Measurements from ENCODE around the gene ANK3.
A peak's percentile ranks its signal among the peaks of the same experiment; 100 is the strongest.

Gene ANK3

DNA sequence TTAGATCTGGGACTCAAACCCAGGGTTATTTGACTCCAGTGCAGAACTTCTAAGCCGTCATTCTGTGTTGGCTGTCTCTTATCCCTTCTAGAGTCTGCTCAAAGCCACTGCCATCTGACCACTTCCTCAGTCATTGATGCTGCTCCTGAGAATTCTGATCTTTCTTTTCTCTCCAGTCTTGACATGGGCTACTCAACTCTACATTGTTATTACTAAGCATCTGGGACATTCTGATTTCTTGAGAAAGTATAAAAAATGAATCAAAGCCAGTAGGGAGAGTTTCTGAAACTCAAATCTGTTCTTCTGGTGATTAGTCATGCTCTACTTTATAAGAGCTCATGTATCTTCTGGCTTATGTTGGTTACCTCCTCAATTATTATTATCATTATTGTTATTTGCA is 48.7 kb downstream of the ANK3 start:
- H3K4me3 ChIP-seq (ENCODE audit: low read length): no peak overlapping the region
- TF ChIP-seq, protein P1, sequence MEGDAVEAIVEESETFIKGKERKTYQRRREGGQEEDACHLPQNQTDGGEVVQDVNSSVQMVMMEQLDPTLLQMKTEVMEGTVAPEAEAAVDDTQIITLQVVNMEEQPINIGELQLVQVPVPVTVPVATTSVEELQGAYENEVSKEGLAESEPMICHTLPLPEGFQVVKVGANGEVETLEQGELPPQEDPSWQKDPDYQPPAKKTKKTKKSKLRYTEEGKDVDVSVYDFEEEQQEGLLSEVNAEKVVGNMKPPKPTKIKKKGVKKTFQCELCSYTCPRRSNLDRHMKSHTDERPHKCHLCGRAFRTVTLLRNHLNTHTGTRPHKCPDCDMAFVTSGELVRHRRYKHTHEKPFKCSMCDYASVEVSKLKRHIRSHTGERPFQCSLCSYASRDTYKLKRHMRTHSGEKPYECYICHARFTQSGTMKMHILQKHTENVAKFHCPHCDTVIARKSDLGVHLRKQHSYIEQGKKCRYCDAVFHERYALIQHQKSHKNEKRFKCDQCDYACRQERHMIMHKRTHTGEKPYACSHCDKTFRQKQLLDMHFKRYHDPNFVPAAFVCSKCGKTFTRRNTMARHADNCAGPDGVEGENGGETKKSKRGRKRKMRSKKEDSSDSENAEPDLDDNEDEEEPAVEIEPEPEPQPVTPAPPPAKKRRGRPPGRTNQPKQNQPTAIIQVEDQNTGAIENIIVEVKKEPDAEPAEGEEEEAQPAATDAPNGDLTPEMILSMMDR (conservative IDR thresholded peaks at IDR 0.05; ENCODE audit: low read depth, low read length): no peak
- no peak for DNase-seq (ENCODE audit: low read depth)

DNA sequence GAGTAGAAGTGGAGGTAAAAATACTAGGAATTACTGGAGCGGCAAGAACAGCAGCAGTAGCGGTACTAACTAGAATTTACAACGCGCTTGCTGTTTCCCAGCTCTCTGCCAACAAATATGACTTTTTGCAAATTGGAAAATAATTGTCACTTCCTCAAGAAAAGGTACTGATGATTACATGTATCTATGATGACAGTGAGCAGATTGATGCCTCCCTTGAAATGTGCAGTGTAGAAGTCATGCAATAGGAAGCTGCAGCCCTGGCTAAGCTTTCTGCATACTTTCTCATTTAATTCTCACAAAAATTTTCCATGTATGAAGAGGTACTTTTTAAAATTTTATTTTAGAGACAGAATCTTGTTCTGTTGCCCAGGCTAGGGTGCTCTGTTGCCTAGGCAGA is 49.9 kb downstream of the ANK3 start:
- TF ChIP-seq, protein P1 (conservative IDR thresholded peaks at IDR 0.05; ENCODE audit: low read depth, low read length): no peak
- DNase-seq (ENCODE audit: low read depth): no peak

DNA sequence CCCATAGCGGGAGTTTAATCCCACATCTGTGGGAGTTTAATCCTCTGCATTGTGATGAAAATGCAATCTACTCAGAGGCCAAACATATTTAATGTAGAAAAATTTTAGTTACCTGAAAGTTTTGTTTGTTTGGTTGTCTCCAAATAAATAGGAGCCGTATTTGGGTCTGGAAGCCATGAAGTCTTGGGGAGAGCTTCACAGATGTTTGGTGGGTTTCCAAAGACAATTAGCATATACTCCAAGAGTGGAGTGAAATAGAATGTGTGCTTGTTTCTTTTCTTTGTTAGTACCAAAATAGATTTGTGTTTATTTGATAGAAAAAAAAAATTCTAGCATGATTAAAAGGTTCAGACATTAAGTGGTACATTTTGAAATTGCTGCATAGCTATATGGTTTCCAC is 50.9 kb downstream of the ANK3 start:
- no peak overlapping the region for H3K4me3 ChIP-seq (ENCODE audit: low read length)
- no peak for DNase-seq (ENCODE audit: low read depth)
- TF ChIP-seq, protein P1 (conservative IDR thresholded peaks at IDR 0.05; ENCODE audit: low read depth, low read length): no peak

More for the DNA sequence above, 49.9 kb downstream of the ANK3 start:
- H3K4me3 ChIP-seq (ENCODE audit: low read length): no peak overlapping the region

DNA sequence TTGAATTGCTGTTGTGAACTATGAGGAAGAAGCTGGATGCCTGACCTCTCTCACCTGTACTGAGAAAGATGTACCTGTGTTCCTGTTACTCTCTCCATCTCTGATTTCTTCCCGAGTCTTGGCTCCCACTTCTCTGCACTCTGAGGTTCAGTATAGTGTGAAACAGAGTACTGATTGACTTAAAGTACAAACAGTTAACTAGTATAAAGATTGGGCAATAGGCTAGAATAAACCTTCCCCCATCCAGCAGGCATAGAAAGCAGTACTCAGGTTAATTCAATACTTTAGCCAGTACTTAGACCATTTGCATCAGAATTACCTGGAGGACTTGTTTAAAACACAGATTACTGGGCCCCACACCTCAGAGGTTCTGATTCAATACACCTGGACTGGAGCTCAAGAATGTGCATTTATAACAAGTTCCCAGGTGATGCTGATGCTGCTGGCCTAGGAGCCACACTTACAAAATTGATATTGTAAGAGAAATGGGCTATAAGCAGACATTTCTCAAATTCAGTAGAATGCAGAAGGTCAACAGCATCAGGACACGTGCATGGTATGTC is 51.6 kb downstream of the ANK3 start:
- TF ChIP-seq, protein P1 (conservative IDR thresholded peaks at IDR 0.05; ENCODE audit: low read depth, low read length): no peak
- no peak overlapping the region for H3K4me3 ChIP-seq (ENCODE audit: low read length)
- no peak for DNase-seq (ENCODE audit: low read depth)

DNA sequence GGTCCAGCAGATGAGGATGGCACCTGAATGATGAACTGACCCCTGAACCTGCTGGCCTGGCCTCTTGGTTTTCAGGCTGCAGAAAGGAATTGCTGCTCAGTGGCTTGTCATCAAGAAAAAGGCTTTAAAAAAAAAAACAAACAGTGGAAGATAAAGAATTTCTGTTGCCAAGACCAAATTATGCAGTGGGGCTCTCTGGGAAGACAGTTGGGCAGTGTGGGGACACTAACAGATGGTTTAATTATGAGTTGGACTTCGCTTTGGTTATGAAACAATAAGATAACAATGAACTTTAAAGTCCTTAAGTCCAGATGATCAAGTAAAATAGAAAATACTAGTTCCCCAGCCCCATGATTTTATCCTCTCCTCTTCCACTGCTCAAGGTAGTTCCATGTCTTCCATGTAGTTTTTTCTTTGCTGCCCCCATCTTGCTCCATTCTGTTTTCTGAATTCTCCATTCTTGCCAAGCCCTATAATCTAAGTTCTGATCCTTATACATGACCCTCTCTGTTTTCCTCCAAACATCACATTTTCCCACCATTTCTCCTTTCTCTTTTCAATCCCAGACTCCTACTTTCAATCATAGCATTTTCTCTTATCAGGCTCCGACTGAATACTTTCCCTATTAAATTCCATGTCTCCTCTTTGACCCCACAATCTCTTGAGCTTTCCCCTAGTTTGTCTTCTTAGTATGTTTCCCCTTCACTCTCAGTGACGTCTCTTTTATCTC is 52.6 kb downstream of the ANK3 start:
- TF ChIP-seq, protein P1 (conservative IDR thresholded peaks at IDR 0.05; ENCODE audit: low read depth, low read length): no peak
- no peak overlapping the region for H3K4me3 ChIP-seq (ENCODE audit: low read length)
- no peak for DNase-seq (ENCODE audit: low read depth)

DNA sequence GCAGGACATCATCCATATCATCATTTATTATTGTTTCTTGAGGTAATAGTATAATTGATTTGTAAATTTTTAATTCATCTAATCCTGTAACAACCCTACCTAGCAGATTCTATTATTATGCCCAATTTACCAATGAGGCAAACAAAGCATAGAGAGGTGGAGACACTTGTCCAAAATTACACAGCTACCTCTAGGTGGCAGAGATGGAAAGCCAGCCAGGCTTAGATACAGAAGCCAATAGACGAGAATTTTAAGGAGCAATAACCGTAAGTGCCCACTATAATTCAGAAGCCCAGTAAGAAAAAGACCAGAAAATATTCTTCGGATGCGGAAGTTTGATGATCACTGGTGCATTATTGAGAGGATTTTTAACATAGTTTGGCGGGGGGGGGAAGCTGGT is 54.0 kb downstream of the ANK3 start:
- no peak overlapping the region for H3K4me3 ChIP-seq (ENCODE audit: low read length)
- TF ChIP-seq, protein P1 (conservative IDR thresholded peaks at IDR 0.05; ENCODE audit: low read depth, low read length): peak; percentile 27
- DNase-seq (ENCODE audit: low read depth): no peak

DNA sequence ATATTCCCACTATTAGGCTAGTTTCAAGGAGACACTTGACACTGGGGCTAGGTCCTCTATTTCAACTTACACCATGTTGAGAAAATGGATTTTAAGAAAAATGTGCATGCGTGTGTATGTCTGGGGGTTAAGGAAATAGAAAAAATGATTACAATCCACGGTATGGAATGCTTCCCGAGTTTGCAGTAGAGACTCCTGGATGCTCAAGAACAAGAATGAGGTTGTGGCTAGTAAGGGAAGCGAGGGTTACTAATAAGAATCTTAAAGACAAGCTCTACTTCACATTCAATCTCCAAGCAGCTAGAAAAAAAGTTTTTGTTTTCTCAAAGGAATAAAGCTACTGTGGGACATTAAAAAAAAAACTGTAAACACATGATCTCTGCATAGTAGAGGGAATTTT is 54.7 kb downstream of the ANK3 start:
- DNase-seq (ENCODE audit: low read depth): no peak
- TF ChIP-seq, protein P1 (conservative IDR thresholded peaks at IDR 0.05; ENCODE audit: low read depth, low read length): no peak
- no peak overlapping the region for H3K4me3 ChIP-seq (ENCODE audit: low read length)
